RWPE1 (cell line): ENCODE measurements around the gene PERP.
A peak's percentile ranks its signal among the peaks of the same experiment; 100 is the strongest.

ENCODE experiments used
- CTCF ChIA-PET: fragments of 350-600 bp; sonication (Branson Sonifier 250); formaldehyde crosslinking; extraction: SDS; loops from one replicate; lab custom pipeline; 2021; lab: Yijun Ruan, JAX
- POLR2A ChIA-PET: fragments of 400-600 bp; formaldehyde crosslinking; extraction: SDS; loops from one replicate; lab custom pipeline; 2020; ENCODE audit warnings: antibody characterized with exemption; ENCODE audit not compliant: low non-redundant PET; lab: Yijun Ruan, JAX
- DNase-seq: peaks from one replicate; pipeline ENCODE4 v3.0.0; 2012; ENCODE audit warnings: low spot score
- H3K27ac ChIP-seq: fragments of 450-650 bp; 2 replicates; pipeline ENCODE4 v1.5.1; 2017
- TF ChIP-seq, protein P1 (sequence below): fragments of 450-650 bp; conservative IDR thresholded peaks from 2 replicates; pipeline ENCODE4 v1.5.1; 2017; ENCODE audit warnings: low read depth, mild to moderate bottlenecking

PERP gene

DNA sequence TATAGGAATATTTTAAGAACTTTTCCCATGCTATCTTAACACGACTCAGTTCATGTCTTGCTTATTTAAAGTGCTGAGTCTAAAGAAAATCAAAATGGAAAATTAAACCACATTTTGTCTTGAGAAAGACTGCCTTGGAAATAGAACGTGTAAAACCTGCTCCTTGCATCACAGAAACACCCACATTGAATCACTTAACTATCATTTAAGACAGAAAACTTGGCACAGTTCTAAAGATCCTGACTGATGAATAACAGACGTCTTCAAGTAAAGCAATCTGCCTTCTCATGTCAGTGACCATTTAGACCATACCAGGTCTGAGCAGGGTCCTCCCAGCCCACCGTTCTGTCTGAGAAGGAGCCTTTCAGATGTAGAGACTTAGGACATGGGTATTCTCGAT, 7.4 kb downstream of the PERP start:
- peak; percentile 70 for DNase-seq
- POLR2A ChIA-PET: no interaction called here
- CTCF ChIA-PET: interaction anchor here (1.0 kb wide), 1 partner anchor 93 kb away, joined by 3 read pairs; no protein-coding TSS in a partner anchor

DNA sequence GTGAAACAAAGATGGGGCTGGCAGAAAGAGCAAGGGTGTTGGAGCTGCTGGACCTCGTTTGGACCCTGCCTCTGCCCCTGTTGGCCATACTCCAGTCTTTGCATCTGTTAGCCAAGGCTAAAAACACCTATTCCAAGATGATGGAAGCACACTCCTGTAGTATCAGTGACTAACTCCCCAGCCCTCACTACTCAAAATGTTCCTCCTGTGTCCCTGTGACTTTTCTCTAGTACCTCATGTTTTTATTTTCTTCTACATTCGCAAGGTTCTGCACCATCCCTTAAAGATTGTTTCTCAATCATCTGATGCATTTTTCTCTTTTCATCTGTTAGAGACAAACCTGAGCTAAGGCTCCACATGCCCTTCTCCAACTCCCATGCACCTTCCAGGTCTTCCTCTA, 8.9 kb downstream of the PERP start:
- no peak overlapping the region for H3K27ac ChIP-seq
- no peak for DNase-seq
- TF ChIP-seq, protein P1, sequence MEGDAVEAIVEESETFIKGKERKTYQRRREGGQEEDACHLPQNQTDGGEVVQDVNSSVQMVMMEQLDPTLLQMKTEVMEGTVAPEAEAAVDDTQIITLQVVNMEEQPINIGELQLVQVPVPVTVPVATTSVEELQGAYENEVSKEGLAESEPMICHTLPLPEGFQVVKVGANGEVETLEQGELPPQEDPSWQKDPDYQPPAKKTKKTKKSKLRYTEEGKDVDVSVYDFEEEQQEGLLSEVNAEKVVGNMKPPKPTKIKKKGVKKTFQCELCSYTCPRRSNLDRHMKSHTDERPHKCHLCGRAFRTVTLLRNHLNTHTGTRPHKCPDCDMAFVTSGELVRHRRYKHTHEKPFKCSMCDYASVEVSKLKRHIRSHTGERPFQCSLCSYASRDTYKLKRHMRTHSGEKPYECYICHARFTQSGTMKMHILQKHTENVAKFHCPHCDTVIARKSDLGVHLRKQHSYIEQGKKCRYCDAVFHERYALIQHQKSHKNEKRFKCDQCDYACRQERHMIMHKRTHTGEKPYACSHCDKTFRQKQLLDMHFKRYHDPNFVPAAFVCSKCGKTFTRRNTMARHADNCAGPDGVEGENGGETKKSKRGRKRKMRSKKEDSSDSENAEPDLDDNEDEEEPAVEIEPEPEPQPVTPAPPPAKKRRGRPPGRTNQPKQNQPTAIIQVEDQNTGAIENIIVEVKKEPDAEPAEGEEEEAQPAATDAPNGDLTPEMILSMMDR: no peak
- POLR2A ChIA-PET: no interaction called here
- CTCF ChIA-PET: interaction anchor here (0.8 to 0.9 kb wide), 2 partner anchors 92 to 97 kb away, joined by 3 read pairs; no protein-coding TSS in a partner anchor

More for the DNA sequence above, 7.4 kb downstream of the PERP start:
- TF ChIP-seq, protein P1: no peak
- no peak overlapping the region for H3K27ac ChIP-seq

DNA sequence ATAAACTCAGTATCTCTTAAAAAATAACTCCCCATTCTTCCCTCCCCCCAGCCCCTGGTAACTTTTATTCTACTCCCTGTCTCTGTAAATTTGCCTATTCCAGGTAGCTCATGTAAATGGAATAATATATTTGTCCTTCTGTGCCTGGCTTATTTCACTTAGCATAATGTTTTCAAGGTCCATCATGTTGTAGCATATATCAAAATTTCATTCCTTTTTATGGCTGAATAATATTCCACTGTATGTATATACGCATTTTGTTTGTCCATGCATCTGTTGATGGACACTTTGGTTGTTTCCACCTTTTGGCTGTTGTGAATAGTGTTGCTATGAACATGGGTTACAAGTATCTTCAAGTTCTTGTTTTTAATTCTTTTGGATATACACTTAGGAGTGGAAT, 13.0 kb downstream of the PERP start:
- H3K27ac ChIP-seq: no peak overlapping the region
- ChIA-PET POLR2A (no interaction called here), CTCF (interaction anchor here (0.8 kb wide), 1 partner anchor 10 kb away, joined by 3 read pairs; no protein-coding TSS in a partner anchor)
- TF ChIP-seq, protein P1: no peak
- DNase-seq: no peak

DNA sequence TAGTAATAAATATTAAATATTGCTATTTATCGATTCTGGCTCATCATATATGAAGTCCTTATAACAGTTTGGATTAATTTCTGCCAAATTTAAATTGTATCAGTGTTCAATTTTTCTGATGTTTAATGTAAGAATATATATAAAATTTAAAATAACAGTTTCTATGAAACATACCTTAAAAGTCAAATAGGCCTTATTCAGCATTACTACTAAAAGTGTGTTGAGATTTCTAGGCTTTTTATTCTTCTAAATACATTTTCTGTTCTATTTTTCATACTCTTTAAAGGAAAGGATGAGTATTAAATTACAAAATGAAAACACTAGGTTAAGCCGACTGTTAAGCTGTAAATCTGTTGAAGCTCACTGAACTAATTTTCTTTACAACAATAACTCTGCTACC, 13.6 kb downstream of the PERP start:
- ChIA-PET CTCF (interaction anchor here (0.8 kb wide), 1 partner anchor 11 kb away, joined by 3 read pairs; no protein-coding TSS in a partner anchor), POLR2A (no interaction called here)
- TF ChIP-seq, protein P1: no peak
- no peak for DNase-seq
- no peak overlapping the region for H3K27ac ChIP-seq

DNA sequence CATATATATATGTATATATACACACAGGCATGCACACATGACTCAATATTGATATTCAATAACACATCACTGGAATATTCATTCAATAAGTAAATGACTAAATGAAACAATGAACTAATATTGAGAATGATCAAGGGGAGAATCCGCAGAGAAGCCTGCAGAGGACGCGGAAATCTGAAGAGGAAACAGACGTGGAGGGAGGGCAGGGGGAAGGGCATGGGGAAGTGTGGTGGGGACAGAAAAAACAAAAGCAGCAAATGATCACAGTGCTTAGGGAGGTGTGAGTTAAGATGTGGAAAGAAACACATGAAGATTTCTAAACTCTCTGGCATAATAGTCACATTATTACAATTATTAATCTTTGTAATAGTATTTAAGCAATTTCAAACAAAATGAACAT, 14.5 kb downstream of the PERP start:
- DNase-seq: no peak
- no peak overlapping the region for H3K27ac ChIP-seq
- TF ChIP-seq, protein P1: no peak
- CTCF ChIA-PET: interaction anchor here (0.7 kb wide), 1 partner anchor 363 kb away, joined by 3 read pairs; no protein-coding TSS in a partner anchor
- POLR2A ChIA-PET: no interaction called here

- CTCF ChIA-PET: no interaction called here
- POLR2A ChIA-PET: no interaction called here
- no peak overlapping the region for H3K27ac ChIP-seq
- TF ChIP-seq, protein P1: no peak
- DNase-seq: no peak
These were observed 17.9 kb downstream of the PERP start for GRCh38 chr6:138089325-138089724.
